Activated naive CD4-positive, alpha-beta T cell treated with anti-CD3 and anti-CD28 coated beads, Interleukin-2, amount 10 ng/mL, durations not matched to agents 7 days and 5 days (primary cell): ENCODE data around the gene ZC3H7B.
"Not testable (repeated sequence)": the region's sequence is repeated elsewhere in the genome, so short reads cannot be mapped to it uniquely, and the experiment has no call there.

ENCODE experiments used
- CTCF ChIA-PET: fragments of 350-600 bp; sonication (Branson Sonifier 250); formaldehyde crosslinking; loops from one replicate; lab custom pipeline; 2021; ENCODE audit warnings: antibody characterized with exemption; lab: Charles Lee
- DNase-seq: peaks from one replicate; pipeline ENCODE4 v3.0.0-alpha.2; 2020
- H3K27ac Mint-ChIP-seq: one replicate; pipeline ENCODE4 v1.8.0; 2021; ENCODE audit warnings: mild to moderate bottlenecking, moderate library complexity, mixed read lengths
- H3K27me3 Mint-ChIP-seq: one replicate; pipeline ENCODE4 v1.8.0; 2021; ENCODE audit warnings: mild to moderate bottlenecking, mixed read lengths
- H3K36me3 Mint-ChIP-seq: one replicate; pipeline ENCODE4 v1.8.0; 2021; ENCODE audit warnings: mixed read lengths
- H3K4me1 Mint-ChIP-seq: one replicate; pipeline ENCODE4 v1.8.0; 2021; ENCODE audit warnings: mixed read lengths
- H3K4me3 Mint-ChIP-seq: one replicate; pipeline ENCODE4 v1.8.0; 2021; ENCODE audit warnings: mild to moderate bottlenecking, moderate library complexity, mixed read lengths
- H3K9me3 Mint-ChIP-seq: one replicate; pipeline ENCODE4 v1.8.0; 2021; ENCODE audit warnings: mixed read lengths

The ZC3H7B gene

GRCh38 chr22:41381329-41382097 lies 80.2 kb downstream of the ZC3H7B start, which contains the start of gene TEF:
Gene TEF, plus strand, starts transcription at chr22:41381942. Its CDS starts 103 bp downstream, at chr22:41382045.
- Mint-ChIP-seq H3K27me3 (peaks cover 21% of the 10 kb centered on the region), H3K36me3 (no peaks in the 10 kb centered on the region), H3K4me3 (peak within 1 kb of the TSS; percentile 91), H3K4me1 (peaks cover 24% of the 10 kb centered on the region), H3K9me3 (no peaks in the 10 kb centered on the region), H3K27ac (peak within 1 kb of the TSS; percentile 96)
- DNase-seq = peak; percentile 98
- CTCF ChIA-PET = interaction anchor here (1.5 kb wide), 1 partner anchor 24 kb away, joined by 3 read pairs; no protein-coding TSS in a partner anchor

- CTCF ChIA-PET = no interaction called here
- Mint-ChIP-seq H3K9me3 (no peaks in the 10 kb centered on the region), H3K27ac (peak overlapping the region; percentile 96), H3K4me1 (peaks cover 24% of the 10 kb centered on the region), H3K36me3 (no peaks in the 10 kb centered on the region), H3K4me3 (peak overlapping the region; percentile 91), H3K27me3 (peaks cover 14% of the 10 kb centered on the region)
- peak; percentile 79 for DNase-seq
Observed at GRCh38 chr22:41382098-41382578, 80.8 kb downstream of the ZC3H7B start.

- no peak for DNase-seq
- peaks cover 24% of the 10 kb centered on the region for H3K4me1 Mint-ChIP-seq
- peak overlapping the region; percentile 96 for H3K27ac Mint-ChIP-seq
- H3K4me3 Mint-ChIP-seq = peak overlapping the region; percentile 91
- peaks cover 14% of the 10 kb centered on the region for H3K27me3 Mint-ChIP-seq
- no peaks in the 10 kb centered on the region for H3K9me3 Mint-ChIP-seq
- CTCF ChIA-PET = interaction anchor here (1.1 to 1.3 kb wide), 2 partner anchors 21 to 135 kb away, joined by 3 to 4 read pairs; no protein-coding TSS in a partner anchor
- no peaks in the 10 kb centered on the region for H3K36me3 Mint-ChIP-seq
Observed at GRCh38 chr22:41382610-41383009, 81.3 kb downstream of the ZC3H7B start.

GRCh38 chr22:41383085-41383484 lies 81.8 kb downstream of the ZC3H7B start:
- DNase-seq = no peak
- peaks cover 14% of the 10 kb centered on the region for H3K27me3 Mint-ChIP-seq
- CTCF ChIA-PET = interaction anchor here (1.1 to 1.3 kb wide), 2 partner anchors 21 to 135 kb away, joined by 3 to 4 read pairs; no protein-coding TSS in a partner anchor
- peak overlapping the region; percentile 91 for H3K4me3 Mint-ChIP-seq
- no peaks in the 10 kb centered on the region for H3K9me3 Mint-ChIP-seq
- peak overlapping the region; percentile 96 for H3K27ac Mint-ChIP-seq
- no peaks in the 10 kb centered on the region for H3K36me3 Mint-ChIP-seq
- H3K4me1 Mint-ChIP-seq = peaks cover 24% of the 10 kb centered on the region

- DNase-seq = no peak
- H3K36me3 Mint-ChIP-seq = no peaks in the 10 kb centered on the region
- no peak overlapping the region for H3K27ac Mint-ChIP-seq
- no peaks in the 10 kb centered on the region for H3K9me3 Mint-ChIP-seq
- peak overlapping the region; percentile 40 for H3K4me3 Mint-ChIP-seq
- peaks cover 14% of the 10 kb centered on the region for H3K27me3 Mint-ChIP-seq
- CTCF ChIA-PET = no interaction called here
- peaks cover 24% of the 10 kb centered on the region for H3K4me1 Mint-ChIP-seq
Observed at GRCh38 chr22:41384128-41384527, 82.8 kb downstream of the ZC3H7B start.

GRCh38 chr22:41387341-41387740 lies 86.0 kb downstream of the ZC3H7B start:
- peaks cover 4% of the 10 kb centered on the region for H3K27me3 Mint-ChIP-seq
- H3K4me3 Mint-ChIP-seq = no peak overlapping the region
- H3K36me3 Mint-ChIP-seq = no peaks in the 10 kb centered on the region
- DNase-seq = no peak
- no peak overlapping the region for H3K27ac Mint-ChIP-seq
- peaks cover 17% of the 10 kb centered on the region for H3K4me1 Mint-ChIP-seq
- CTCF ChIA-PET = no interaction called here
- no peaks in the 10 kb centered on the region for H3K9me3 Mint-ChIP-seq

- H3K9me3 Mint-ChIP-seq = no peaks in the 10 kb centered on the region
- H3K4me1 Mint-ChIP-seq = no peaks in the 10 kb centered on the region
- no peaks in the 10 kb centered on the region for H3K36me3 Mint-ChIP-seq
- no peak overlapping the region for H3K27ac Mint-ChIP-seq
- CTCF ChIA-PET = interaction anchor here (0.6 to 1.2 kb wide), 2 partner anchors 9 to 239 kb away, joined by 3 to 6 read pairs; no protein-coding TSS in a partner anchor
- DNase-seq = no peak
- no peak overlapping the region for H3K4me3 Mint-ChIP-seq
- H3K27me3 Mint-ChIP-seq = no peaks in the 10 kb centered on the region
Observed at GRCh38 chr22:41394012-41394356, 92.7 kb downstream of the ZC3H7B start.

- CTCF ChIA-PET = no interaction called here
- Mint-ChIP-seq H3K9me3 (no peaks in the 10 kb centered on the region), H3K4me3 (no peak overlapping the region), H3K27me3 (no peaks in the 10 kb centered on the region), H3K36me3 (no peaks in the 10 kb centered on the region), H3K27ac (no peak overlapping the region), H3K4me1 (no peaks in the 10 kb centered on the region)
- no peak for DNase-seq
Observed at GRCh38 chr22:41395531-41396240, 94.4 kb downstream of the ZC3H7B start.

- H3K4me3 Mint-ChIP-seq = no peak overlapping the region
- H3K4me1 Mint-ChIP-seq = no peaks in the 10 kb centered on the region
- no peaks in the 10 kb centered on the region for H3K27me3 Mint-ChIP-seq
- CTCF ChIA-PET = interaction anchor here (1.1 kb wide), 1 partner anchor 136 kb away, joined by 3 read pairs; no protein-coding TSS in a partner anchor
- no peak overlapping the region for H3K27ac Mint-ChIP-seq
- no peaks in the 10 kb centered on the region for H3K9me3 Mint-ChIP-seq
- DNase-seq = no peak
- no peaks in the 10 kb centered on the region for H3K36me3 Mint-ChIP-seq
Observed at GRCh38 chr22:41397143-41397811, 96.0 kb downstream of the ZC3H7B start.

GRCh38 chr22:41398921-41399320 lies 97.6 kb downstream of the ZC3H7B start:
- peaks cover 4% of the 10 kb centered on the region for H3K27me3 Mint-ChIP-seq
- CTCF ChIA-PET = interaction anchor here (7.4 kb wide), 1 partner anchor 117 kb away, joined by 87 read pairs; no protein-coding TSS in a partner anchor
- no peak for DNase-seq
- peaks cover 4% of the 10 kb centered on the region for H3K4me1 Mint-ChIP-seq
- no peak overlapping the region for H3K27ac Mint-ChIP-seq
- no peaks in the 10 kb centered on the region for H3K36me3 Mint-ChIP-seq
- H3K9me3 Mint-ChIP-seq = no peaks in the 10 kb centered on the region
- H3K4me3 Mint-ChIP-seq = no peak overlapping the region

GRCh38 chr22:41401781-41402648 lies 100.7 kb downstream of the ZC3H7B start:
- Mint-ChIP-seq H3K27ac (no peak overlapping the region), H3K27me3 (peaks cover 4% of the 10 kb centered on the region), H3K4me1 (peaks cover 7% of the 10 kb centered on the region), H3K36me3 (no peaks in the 10 kb centered on the region), H3K4me3 (no peak overlapping the region), H3K9me3 (no peaks in the 10 kb centered on the region)
- no peak for DNase-seq
- CTCF ChIA-PET = interaction anchor here (1.0 to 7.4 kb wide), 11 partner anchors 7 to 189 kb away, joined by 3 to 101 read pairs (median 5); no protein-coding TSS in a partner anchor

- DNase-seq, H3K36me3 Mint-ChIP-seq, H3K4me1 Mint-ChIP-seq, H3K4me3 Mint-ChIP-seq, H3K27ac Mint-ChIP-seq, H3K27me3 Mint-ChIP-seq, H3K9me3 Mint-ChIP-seq: not testable (repeated sequence)
- CTCF ChIA-PET = interaction anchor here (1.0 to 7.4 kb wide), 16 partner anchors 8 to 480 kb away, joined by 3 to 101 read pairs (median 5); no protein-coding TSS in a partner anchor
Observed at GRCh38 chr22:41402851-41403250, 101.5 kb downstream of the ZC3H7B start.
